Neural crest cell (in vitro differentiated cells): ENCODE data around the gene ADGRV1. TPM values are rescaled to one million over a fixed set of nuclear protein-coding genes. Genes with fewer than 3 reads are reported as not detected.

Experiments
- DNase-seq: peaks from one replicate; pipeline ENCODE4 v3.0.0; 2021; ENCODE audit warnings: low read depth, mixed read lengths, low spot score
- H3K27ac Mint-ChIP-seq: one replicate; pipeline ENCODE4 v1.8.0; 2021; ENCODE audit warnings: mild to moderate bottlenecking, mixed read lengths; ENCODE audit not compliant: unreplicated experiment
- H3K27me3 Mint-ChIP-seq: 2 replicates; pipeline ENCODE4 v1.8.0; 2021; ENCODE audit warnings: low read depth, mild to moderate bottlenecking, mixed read lengths
- H3K36me3 Mint-ChIP-seq: 2 replicates; pipeline ENCODE4 v1.8.0; 2021; ENCODE audit warnings: low read depth, mild to moderate bottlenecking, mixed read lengths
- H3K4me1 Mint-ChIP-seq: 2 replicates; pipeline ENCODE4 v1.8.0; 2021; ENCODE audit warnings: mixed read lengths
- H3K4me3 Mint-ChIP-seq: one replicate; pipeline ENCODE4 v1.8.0; 2021; ENCODE audit warnings: mild to moderate bottlenecking, mixed read lengths
- H3K9me3 Mint-ChIP-seq: 2 replicates; pipeline ENCODE4 v1.8.0; 2021; ENCODE audit warnings: mixed read lengths
- CTCF ChIP-seq: fragments of 200-600 bp; sonication (generic); conservative IDR thresholded peaks from 2 replicates; pipeline ENCODE4 v1.5.0; 2021; ENCODE audit warnings: antibody characterized with exemption, mild to moderate bottlenecking
- total RNA-seq: library from RNA; stranded (reverse); gene quantifications from 2 replicates; pipeline ENCODE4 v1.2.1, GENCODE V29; 2021

ADGRV1 gene
- total RNA-seq, 1 donor from 2014 or later, result 43.4 TPM

DNA sequence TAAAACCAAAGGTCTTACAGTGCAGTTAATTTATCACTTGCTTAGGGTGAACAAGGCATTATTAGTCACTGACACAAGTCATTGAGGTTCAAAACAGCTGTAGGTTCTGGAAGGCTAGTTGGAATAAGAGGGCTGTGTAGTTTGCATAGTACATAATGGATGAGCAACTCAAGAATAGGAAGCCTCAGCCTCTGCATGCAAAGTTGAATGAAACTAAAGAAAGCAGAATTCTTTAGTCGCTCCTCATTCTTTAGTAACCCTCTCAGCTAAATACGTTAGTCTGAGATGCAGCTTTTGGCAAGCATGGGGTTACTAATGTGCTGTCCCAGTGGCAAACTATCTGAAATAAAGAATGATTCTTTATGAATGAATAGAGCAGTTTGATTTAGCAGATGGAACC, 74.2 kb downstream of the ADGRV1 start:
- no peak for TF ChIP-seq CTCF
- H3K27me3 Mint-ChIP-seq, result no peaks in the 10 kb centered on the region
- peak overlapping the region; percentile 74 for H3K27ac Mint-ChIP-seq
- DNase-seq, result no peak
- H3K9me3 Mint-ChIP-seq, result no peaks in the 10 kb centered on the region
- H3K4me3 Mint-ChIP-seq, result peak overlapping the region; percentile 49
- H3K36me3 Mint-ChIP-seq, result peaks cover 2% of the 10 kb centered on the region
- H3K4me1 Mint-ChIP-seq, result peaks cover 34% of the 10 kb centered on the region

DNA sequence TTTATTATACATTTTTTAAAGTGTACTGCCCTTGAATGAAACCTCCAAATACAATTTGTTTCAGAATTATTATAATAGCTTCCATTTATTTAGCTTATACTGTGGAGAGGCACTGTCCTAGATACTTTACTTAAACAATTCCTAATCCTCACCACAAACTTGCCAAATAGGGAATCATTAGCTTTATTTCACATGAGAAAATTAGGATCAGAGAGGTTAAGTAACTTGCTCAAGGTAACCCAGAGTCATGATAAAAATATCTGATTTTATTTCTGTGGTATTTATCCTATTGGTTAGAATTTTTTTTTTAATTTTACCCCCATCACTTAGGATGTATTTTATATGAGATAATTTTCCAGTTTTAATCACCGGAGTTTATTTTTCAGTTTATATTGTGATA, 78.4 kb downstream of the ADGRV1 start:
- Mint-ChIP-seq H3K4me3 (no peak overlapping the region), H3K27ac (no peak overlapping the region), H3K9me3 (no peaks in the 10 kb centered on the region), H3K36me3 (no peaks in the 10 kb centered on the region), H3K4me1 (peaks cover 57% of the 10 kb centered on the region), H3K27me3 (no peaks in the 10 kb centered on the region)
- TF ChIP-seq CTCF, result no peak
- no peak for DNase-seq

DNA sequence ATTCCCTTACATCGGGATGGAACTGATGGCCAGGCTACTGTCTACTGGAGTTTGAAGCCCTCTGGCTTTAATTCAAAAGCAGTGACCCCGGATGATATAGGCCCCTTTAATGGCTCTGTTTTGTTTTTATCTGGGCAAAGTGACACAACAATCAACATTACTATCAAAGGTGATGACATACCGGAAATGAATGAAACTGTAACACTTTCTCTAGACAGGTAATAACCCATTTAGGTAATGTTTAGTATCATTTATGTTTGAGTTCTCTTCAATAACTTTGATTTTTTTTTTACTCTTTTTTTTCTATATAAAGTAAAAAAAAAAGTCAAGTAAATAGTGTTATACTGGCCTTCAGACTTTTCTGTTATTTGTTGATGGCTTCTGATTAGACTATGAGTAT, 79.1 kb downstream of the ADGRV1 start:
- H3K4me3 Mint-ChIP-seq, result no peak overlapping the region
- H3K27me3 Mint-ChIP-seq, result no peaks in the 10 kb centered on the region
- H3K4me1 Mint-ChIP-seq, result peaks cover 50% of the 10 kb centered on the region
- H3K9me3 Mint-ChIP-seq, result peaks cover 2% of the 10 kb centered on the region
- no peak overlapping the region for H3K27ac Mint-ChIP-seq
- TF ChIP-seq CTCF, result no peak
- peaks cover 2% of the 10 kb centered on the region for H3K36me3 Mint-ChIP-seq
- DNase-seq, result no peak

DNA sequence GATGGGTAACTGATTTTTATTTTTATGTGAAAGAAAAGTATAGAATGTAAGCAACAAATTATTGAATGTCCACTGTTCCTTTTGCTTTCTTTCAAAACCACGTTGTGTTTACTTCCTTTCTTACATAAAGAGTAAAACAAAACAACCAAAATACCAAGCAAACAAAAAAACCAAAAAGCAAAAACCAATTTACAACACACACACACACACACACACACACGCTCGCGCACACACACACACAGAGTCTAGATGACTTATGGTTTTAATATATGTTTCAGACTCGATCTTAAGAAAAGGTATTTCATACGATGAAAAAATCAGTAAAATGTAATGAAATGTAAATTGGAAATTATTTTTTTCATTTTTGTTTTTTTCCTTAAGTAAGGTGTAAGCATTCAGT, 80.3 kb downstream of the ADGRV1 start:
- TF ChIP-seq CTCF, result no peak
- Mint-ChIP-seq H3K4me1 (peaks cover 43% of the 10 kb centered on the region), H3K27ac (no peak overlapping the region), H3K27me3 (no peaks in the 10 kb centered on the region), H3K36me3 (peaks cover 3% of the 10 kb centered on the region), H3K9me3 (peaks cover 2% of the 10 kb centered on the region), H3K4me3 (no peak overlapping the region)
- no peak for DNase-seq

DNA sequence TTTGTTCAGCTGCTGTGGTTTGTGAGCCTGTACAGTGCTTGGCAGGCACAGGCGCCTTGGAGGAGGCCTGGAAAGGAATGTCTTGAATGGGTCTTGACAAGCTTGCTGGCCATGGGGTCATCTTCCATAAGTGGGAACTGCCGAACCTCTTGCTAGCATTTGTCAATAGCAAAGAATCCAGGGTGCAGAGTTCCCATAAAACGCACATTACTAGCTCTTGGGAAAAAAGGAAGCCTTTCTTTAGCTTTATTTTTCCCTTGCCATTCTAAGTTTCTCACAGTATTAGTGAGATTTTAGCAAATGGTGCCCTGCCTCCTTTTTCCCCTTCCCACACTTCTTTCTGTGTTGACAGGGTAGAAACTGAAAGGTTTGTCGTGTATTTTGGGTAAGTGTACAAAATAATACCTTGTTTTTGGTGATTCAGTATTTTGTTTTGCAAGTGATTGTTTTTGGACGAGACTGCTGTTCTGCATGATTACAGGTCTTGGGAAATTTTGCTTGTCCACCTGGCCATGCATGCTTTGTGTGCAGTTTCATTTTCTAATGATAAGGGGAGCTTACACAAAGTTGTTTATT, 82.0 kb downstream of the ADGRV1 start:
- peaks cover 45% of the 10 kb centered on the region for H3K4me1 Mint-ChIP-seq
- peaks cover 2% of the 10 kb centered on the region for H3K9me3 Mint-ChIP-seq
- peaks cover 3% of the 10 kb centered on the region for H3K36me3 Mint-ChIP-seq
- no peaks in the 10 kb centered on the region for H3K27me3 Mint-ChIP-seq
- peak; percentile 9 for DNase-seq
- peak overlapping the region; percentile 43 for H3K4me3 Mint-ChIP-seq
- TF ChIP-seq CTCF, result no peak
- no peak overlapping the region for H3K27ac Mint-ChIP-seq
